Measurements from ENCODE around the gene LGI4.

LGI4 gene

GRCh38 chr19:35085947-35086346, 48.9 kb downstream of the LGI4 start:
- DNase-seq (ENCODE audit: low spot score), result no peak

- no peak for DNase-seq (ENCODE audit: low spot score)
Observed at GRCh38 chr19:35084509-35084762, 50.4 kb downstream of the LGI4 start.

- peak; percentile 27 for DNase-seq (ENCODE audit: low spot score)
Observed at GRCh38 chr19:35083691-35084508, 51.0 kb downstream of the LGI4 start.

- no peak for DNase-seq (ENCODE audit: low spot score)
Observed at GRCh38 chr19:35081201-35081600, 53.7 kb downstream of the LGI4 start.

GRCh38 chr19:35080613-35081170, 54.2 kb downstream of the LGI4 start:
- DNase-seq (ENCODE audit: low spot score), result no peak

GRCh38 chr19:35079826-35080225, 55.0 kb downstream of the LGI4 start:
- no peak for DNase-seq (ENCODE audit: low spot score)

- no peak for DNase-seq (ENCODE audit: low spot score)
Observed at GRCh38 chr19:35077411-35078223, 57.2 kb downstream of the LGI4 start.

GRCh38 chr19:35076657-35077056, 58.2 kb downstream of the LGI4 start:
- no peak for DNase-seq (ENCODE audit: low spot score)

GRCh38 chr19:35076026-35076370, 58.9 kb downstream of the LGI4 start:
- DNase-seq (ENCODE audit: low spot score), result no peak

- DNase-seq (ENCODE audit: low spot score), result no peak
Observed at GRCh38 chr19:35075202-35076025, 59.4 kb downstream of the LGI4 start.
